Kidney tubule cell (primary cell): Measurements from ENCODE around the gene HECTD3.
"Not testable (repeated sequence)": the region's sequence is repeated elsewhere in the genome, so short reads cannot be mapped to it uniquely, and the experiment has no call there.

ENCODE experiments used
- DNase-seq: peaks from one replicate; pipeline ENCODE4 v3.0.0-alpha.2; 2018; ENCODE audit warnings: low spot score

The HECTD3 gene

DNA sequence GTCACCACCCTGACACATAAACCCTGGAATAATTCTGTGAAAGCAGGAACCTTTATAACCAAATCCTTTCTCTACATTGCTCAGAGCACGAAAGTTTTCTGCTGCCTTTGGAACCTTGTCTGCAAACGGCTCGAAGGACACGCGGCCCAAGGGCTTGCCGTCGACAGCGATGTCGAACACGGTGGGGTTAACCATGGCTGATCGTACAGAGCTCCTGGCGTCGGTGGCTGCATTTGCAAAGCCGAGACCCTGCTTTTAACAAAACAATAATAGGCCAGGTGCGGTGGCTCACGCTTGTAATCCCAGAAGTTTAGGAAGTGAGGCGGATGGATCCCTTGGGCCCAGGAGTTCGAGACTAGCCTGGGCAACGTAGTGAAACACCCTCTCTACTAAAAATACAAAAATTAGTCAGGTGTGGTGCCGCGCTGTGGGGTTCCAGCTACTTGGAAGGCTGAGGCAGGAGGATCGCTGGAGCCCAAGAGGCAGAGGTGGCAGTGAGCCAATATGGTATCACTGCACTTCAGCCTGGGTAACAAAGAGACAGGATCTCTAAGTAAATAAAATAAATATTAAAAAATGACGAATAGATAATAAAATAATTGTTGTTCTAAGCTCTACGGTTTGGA lies 22.5 kb downstream of the HECTD3 start:
- DNase-seq: no peak

DNA sequence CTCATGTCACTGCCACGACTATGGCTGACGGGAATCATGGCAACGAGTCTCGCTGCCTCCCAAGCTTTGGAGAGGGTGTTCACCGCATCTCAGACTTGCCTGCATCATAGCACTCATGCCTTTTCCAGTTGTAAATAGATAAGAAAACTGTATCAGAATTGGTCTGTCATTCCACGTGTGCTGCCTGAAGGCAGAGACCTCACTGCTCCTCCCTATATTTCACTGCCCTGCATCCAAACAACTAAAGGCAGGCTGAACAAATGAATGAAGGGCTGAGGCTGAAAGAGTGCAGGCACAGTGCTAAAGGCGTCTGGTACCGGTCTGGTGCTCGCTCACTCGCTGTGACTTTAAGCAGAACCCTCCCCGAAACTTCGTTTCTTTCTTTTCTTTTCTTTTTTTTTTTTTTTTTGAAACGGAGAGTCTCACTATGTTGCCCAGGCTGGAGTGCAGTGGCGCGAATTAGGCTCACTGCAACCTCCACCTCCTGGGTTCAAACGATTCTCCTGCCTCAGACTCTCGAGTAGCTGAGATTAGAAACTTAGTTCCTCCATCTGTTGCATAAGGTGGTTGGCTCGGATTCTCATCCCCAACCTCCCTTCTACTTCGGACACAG lies 25.3 kb downstream of the HECTD3 start:
- peak; percentile 5 for DNase-seq

DNA sequence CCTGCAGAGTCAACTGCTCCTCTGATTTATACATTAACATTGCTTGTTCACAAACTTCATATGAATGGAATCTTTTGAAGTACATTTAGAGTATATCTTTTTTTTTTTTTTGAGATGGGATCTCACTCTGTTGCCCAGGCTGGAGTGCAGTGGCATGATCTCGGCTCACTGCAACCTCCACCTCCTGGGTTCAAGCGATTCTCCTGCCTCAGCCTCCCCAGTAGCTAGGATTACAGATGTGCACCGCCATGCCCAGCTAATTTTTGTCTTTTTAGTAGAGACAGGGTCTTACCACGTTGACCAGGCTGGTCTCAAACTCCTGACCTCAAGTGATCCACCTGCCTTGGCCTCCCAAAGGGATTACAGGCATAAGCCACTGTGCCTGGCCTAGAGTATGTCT lies 33.8 kb downstream of the HECTD3 start:
- DNase-seq: not testable (repeated sequence)

DNA sequence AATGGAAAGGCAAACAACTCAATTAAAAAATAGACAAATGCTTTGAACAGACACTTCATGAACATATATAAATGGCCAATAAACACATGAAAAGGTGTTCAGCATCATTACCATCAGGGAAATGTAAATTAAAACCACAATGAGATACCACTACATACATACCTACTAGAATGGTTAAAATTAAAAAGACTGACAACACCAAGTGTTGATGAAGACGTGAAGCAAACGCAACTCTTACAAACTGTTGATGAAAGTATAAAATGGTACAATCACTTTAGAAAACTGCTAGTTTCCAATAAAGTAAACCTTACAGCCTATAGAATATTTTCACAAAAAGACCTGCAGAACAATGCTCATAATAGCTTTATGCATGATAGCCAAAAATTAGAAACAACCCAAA lies 34.9 kb downstream of the HECTD3 start:
- no peak for DNase-seq

DNA sequence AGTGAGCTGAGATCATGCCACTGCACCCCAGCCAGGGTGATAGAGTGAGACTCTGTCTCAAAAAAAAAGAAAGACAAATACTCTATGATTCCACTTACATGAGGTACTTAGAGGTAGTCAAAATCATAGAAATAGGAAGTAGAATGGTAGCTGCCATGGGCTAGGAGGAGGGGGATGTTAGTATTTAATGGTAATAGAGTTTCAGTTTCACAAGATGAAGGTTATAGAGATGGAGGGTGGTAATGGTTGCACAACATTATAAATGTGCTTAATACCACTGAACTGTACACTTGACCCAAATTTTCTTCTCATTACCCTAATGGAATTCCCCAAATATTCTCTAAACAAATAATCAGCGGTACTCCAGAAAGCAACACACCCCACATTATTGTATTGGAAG lies 37.5 kb downstream of the HECTD3 start:
- no peak for DNase-seq

DNA sequence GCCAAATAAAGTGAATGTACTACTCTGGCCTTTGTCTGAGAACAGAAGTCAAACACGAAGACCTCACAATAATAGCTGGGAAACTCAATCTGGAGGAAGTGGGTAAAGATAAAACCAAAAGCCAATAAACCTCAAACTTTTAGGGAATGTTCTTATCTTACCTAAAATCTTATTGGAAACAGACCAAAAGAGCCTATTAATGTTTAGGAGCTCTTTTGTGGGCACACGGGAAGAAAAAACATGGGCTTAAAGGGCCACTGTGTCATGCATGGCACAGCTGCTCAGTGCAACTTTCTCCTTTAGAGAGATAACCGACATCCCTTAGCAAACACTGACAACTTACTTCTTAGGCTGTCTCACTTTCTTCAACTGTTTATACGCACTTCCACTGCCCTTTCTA lies 40.8 kb downstream of the HECTD3 start:
- DNase-seq: no peak

DNA sequence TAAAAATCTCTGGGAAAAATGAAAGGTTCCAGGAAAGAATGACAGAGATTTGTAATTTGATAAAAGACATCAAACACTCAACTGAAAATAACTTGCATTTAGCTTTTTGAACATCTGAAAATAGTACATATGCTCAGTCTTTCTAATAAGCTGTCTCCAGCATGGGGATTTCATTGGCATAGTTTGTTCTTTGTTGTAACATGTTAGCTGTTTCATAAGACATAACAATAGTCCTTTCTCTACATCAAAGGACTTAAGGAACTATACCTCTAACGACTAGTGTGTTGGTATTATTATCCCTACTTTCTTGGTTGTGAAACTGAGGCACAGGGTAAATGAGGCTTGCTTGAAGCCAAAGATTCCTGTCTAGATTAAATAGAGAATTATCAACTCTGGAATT lies 46.7 kb downstream of the HECTD3 start:
- DNase-seq: no peak

DNA sequence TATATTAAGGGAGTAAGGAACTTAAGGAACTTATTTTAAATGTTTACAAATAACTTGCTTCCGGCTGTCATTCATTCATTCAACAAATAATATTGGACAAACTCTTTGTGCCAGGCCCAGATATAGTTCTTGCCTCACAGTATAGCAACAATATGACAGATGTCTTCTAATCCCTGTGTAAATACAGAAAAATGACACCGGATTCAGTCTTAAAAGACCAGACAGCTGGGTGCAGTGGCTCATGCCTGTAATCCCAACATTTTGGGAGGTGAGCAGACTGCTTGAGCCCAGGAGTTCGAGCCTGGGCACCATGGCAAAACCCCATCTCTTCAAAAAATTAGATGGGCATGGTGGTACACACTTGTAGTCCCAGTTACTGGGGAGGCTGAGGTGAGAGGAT lies 48.4 kb downstream of the HECTD3 start:
- DNase-seq: no peak

DNA sequence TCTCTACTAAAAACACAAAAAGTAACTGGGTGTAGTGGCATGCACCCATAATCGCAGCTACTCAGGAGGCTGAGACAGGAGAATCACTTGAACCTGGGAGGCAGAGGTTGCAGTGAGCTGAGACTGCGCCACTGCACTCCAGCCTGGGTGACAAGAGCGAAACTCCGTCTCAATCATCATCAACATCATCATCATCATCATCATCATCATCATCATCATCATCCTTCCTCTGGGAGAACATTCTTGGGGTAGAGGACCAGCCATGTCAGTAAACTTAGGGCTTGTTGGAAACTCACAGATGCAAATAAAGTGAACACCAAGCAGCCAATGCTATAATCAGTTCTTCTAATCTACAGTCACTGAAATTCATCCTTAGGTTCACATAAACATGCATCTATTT lies 49.1 kb downstream of the HECTD3 start:
- not testable (repeated sequence) for DNase-seq

DNA sequence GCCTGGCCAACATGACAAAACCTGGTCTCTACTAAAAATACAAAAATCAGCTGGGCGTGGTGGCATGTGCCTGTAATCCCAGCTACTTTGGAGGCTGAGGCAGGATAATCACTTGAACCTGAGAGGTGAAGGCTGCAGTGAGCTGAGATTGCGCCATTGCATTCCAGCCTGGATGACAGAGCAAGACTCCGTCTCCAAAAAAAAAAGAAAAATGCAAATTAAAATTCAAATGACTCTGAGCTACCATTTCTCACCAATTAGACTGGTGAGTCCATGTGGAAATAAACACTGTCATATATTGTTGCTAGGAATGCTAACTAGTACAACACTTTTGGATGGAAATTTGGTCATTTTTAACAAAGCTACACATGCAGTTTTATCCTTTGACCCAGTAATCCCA lies 53.6 kb downstream of the HECTD3 start:
- not testable (repeated sequence) for DNase-seq

DNA sequence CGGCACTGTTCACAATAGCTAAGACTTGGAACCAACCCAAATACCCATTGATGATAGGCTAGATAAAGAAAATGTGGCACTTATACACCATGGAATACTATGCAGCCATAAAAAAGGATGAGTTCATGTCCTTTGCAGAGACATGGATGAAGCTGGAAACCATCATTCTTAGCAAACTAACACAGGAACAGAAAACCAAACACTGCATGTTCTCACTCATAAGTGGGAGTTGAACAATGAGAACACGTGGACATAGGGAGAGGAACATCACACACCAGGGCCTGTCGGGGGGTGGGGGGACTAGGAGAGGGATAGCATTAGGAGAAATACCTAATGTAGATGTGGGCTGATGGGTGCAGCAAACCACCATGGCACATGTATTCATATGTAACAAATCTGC lies 55.0 kb downstream of the HECTD3 start:
- not testable (repeated sequence) for DNase-seq
